GM19455 (cell line): ENCODE results near the gene PTGS2.
"Not testable (repeated sequence)": the region's sequence is repeated elsewhere in the genome, so short reads cannot be mapped to it uniquely, and the experiment has no call there.

Source experiments
- ATAC-seq: cut with Tn5 transposase; IDR thresholded peaks from one replicate; pipeline ENCODE4 v1.9.1; 2021; ENCODE audit not compliant: unreplicated experiment

Gene PTGS2

DNA sequence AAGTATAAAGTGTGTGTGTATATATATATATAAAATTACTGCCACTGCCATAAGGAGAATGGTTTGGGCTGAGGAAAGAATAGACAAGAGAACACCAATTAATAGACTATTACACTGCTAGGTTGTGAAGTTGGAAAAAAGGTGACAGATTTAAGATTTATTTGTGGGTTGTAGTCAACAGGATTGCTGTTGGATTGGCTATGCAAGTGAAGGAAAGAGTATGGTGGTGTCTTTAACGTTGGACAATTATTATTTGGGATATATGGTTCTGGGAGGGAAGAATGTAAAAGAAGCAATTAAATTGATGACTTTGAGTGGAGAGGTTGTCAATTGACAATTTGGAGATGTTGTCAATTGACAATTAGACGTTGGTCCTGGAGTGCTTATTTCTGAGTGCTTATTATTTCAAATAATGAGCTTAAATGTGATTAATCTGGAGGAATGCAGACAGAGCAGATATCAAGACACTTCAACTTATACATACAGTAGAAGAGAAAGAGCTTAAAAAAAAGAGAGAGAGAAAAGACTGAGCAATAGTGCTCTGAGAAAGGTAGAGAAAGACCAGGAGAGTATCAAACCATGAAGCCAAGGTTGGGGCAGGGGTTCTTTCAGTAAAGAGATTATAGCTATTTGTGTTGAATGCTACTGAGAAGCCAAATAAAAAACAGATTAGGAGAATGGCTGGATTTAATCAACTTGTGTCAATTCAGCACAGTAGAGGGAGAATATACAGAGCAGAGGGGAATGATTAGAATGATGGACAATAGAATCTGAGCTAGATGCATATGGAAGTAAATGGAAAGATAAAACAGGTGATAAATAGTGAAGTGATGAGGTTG lies 9.7 kb downstream of the PTGS2 start:
- no peak for ATAC-seq

DNA sequence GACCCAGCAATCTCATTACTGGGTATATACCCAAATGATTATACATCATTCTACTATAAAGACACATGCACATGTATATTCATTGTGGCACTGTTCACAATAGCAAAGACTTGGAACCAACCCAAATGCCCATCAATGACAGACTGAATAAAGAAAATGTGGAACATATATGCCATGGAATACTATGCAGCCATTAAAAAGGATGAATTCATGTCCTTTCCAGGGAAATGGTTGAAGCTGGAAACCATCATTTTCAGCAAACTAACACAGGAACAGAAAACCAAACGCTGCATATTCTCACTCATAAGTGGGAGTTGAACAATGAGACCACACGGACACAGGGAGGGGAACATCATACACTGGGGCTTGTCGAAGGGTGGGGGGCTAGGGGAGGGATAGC lies 10.4 kb downstream of the PTGS2 start:
- not testable (repeated sequence) for ATAC-seq

DNA sequence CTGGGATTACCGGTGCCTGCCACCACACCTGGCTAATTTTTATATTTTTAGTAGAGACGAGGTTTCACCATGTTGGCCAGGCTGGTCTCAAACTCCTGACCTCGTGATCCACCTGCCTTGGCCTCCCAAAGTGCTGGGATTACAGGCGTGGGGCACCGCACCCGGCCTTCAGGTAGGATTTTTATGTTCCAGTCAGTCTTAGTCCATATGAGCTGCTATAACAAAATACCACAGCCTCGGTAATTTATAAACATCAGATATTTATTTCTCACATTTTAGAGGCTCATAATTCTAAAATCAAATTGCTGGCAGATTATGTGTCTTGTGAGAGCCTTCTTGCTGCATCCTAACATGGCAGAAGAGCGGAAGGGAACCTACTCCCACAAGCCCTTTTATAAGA lies 16.0 kb downstream of the PTGS2 start:
- ATAC-seq, result not testable (repeated sequence)

DNA sequence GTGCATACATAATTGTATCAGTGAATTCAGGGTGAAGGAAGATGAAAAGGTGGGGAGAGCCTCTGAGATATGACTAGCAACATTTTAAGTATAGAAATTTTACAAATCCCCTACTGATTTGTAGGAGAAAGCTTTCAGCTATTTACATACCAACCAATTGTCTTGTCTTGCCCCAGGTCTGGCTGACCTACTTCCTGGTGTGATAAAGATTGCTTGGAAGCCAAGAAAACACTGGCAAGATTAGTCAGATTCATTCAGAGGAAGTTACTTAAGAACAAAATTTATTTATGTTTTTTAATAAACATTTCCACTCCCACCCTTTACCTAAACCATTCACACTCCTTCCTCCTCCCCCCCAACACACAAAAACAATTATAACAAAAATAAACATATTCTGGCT lies 17.5 kb downstream of the PTGS2 start:
- no peak for ATAC-seq

DNA sequence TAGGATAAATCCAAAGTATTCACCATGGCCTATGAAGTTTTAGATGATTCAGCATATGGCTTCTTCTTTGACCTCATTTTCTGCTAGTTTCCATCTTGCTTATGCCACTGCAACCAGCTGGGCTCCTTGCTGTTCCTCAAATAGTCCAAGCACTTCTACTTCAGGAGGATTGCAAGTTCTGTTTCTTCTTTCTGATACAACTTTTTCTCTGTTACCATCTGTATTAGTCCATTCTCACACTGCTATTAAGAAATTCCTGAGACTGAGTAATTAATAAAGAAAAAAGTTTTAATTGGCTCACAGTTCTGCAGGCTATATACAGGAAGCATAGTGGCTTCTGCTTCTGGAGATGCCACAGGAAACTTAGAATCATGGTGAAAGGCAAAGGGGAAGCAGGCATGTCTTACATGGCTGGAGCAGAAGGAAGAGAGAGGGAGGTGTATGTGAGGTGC lies 20.3 kb downstream of the PTGS2 start:
- ATAC-seq, result no peak

DNA sequence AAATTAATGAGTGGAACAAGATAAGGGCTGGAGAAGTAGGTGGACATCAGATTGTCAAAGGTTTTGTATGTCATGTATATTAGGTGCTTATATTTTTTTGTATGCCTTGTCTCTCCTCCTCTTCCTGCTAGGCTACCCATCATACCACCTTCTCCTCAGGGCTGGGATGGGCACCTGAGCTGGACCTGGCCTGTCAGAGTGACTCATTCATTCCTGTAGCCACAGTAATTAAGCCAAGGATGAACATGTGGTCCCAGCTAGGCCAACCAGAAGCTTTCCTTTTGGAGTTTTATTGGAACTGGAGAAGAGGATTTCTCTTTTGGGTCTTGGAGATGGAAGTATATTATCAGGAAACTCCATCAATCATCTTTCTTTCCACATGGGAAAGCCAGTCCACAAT lies 21.2 kb downstream of the PTGS2 start:
- ATAC-seq, result no peak

DNA sequence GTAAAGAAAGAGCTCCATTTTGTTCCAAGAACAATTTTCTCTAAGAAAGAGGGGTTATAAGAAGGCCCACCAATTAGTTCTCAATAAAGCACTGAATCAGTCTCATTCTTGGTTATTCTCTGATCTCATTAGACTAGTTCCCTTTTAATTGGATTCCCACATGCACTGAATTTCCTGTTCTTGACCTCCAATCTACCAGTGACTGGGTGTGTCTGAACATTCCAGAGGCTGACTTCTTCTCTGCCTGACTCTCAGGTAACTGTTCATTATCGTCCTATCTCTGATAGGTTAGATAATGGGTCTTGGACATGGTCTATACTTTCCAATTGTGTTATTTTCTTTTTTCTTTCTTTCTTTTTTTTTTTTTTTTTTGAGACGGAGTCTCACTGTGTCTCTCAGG lies 22.7 kb downstream of the PTGS2 start:
- no peak for ATAC-seq

DNA sequence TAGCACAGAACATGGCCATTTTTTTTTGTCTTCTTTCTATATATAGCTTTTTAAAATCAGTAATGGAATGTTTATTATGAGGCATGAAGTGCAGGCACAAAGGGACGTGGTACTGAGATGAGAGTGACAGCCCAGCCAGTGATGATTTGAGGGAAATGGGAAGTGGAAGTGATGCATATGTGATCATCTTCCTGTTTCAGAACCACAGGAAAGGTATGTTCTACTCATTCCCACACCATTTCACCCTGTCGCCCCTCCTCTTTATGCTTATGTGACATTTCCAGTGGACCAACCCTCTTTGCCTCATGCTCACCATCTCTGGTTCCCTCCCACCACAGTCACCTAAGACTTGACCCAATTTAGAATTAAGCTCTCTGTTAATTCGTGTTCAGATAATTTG lies 24.3 kb downstream of the PTGS2 start:
- ATAC-seq, result no peak

DNA sequence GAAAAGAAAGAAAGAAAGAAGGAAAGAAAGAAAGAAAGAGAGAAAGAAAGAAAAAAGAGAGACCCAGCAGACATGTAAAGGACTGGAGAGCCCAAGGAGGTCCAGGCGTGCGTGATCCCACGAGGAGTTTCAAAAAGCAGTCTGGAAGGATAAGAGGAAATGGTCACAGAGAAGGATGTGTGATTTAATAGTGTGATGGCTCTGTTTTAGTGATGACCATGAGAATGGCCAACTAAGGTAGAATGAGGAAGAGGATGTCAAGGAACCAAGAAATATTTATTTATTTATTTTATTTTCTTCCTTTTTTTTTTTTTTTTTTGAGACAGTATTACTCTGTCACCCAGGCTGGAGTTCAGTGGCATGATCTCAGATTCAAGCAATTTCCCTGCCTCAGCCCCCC lies 25.5 kb downstream of the PTGS2 start:
- no peak for ATAC-seq

DNA sequence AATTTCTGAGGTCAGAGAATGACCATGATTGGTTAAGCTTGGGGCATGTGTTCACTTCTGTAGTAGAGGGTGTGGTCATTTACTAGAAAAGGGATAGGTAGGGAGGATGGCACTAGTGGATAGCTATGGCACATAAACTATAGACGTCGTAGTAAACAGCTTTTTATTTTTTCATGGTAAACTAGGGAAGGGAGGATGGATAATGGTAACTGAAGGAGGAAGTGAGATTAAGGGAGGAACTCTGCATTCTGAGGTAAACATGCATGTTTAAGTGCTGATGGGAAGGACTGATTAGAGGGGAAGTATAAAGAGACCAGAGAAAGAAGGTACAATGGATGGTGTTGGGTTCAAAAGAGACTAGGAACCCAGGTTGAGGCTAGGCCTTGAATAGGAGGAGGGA lies 26.9 kb downstream of the PTGS2 start:
- no peak for ATAC-seq

DNA sequence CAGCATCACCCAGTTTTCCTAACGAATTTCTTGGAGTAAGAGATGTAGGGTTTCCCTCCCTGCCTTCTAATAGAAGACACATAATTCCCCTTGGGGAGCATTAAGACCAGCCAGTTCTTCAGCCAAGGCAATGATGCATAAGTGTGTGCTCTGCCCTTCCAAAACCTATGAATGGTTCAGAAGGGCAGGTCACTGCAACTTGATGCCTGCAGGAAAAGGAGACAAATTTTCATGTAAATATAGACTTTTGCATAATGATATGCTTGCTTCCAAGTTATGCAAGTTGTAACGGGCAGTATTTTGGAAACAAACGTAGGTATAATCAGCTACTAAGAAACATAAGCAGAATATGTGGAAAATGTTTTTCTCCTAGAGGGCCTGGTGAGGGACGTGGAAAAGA lies 31.6 kb downstream of the PTGS2 start:
- no peak for ATAC-seq

DNA sequence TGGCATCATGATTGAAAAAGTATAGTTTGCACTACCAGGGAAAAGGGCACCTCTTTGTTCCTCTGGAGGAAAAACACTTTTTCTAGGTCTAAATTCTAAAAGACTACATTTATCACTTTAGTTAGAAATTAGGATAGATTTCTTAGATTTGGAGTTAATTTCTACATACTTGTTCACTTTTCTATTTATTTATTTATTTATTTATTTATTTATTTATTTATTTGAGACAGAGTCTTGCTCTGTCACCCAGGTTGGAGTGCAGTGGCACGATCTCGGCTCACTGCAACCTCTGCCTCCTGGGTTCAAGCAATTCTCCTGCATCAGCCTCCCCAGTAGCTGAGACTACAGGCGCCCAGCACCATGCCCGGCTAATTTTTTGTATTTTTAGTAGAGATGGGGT lies 32.2 kb downstream of the PTGS2 start:
- ATAC-seq, result not testable (repeated sequence)

DNA sequence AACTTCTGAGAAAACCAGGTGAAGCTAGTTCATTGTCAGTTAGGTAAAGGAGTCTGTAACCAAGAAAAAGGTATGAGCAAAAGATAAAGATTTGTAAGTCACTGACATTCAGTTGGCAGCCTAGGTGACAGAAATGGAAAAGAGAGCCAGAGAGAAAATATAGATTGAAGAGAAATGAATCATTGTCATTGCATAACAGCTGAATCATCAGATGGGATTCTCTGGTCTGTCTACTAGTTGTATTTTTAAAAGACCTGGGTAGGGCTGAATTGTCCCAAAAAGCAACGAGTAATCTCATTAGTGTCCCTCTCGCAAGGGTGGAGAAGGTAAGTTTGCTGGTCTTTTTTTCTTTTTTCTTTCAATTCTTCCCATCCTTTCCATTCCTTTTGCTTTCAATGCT lies 36.6 kb downstream of the PTGS2 start:
- no peak for ATAC-seq

DNA sequence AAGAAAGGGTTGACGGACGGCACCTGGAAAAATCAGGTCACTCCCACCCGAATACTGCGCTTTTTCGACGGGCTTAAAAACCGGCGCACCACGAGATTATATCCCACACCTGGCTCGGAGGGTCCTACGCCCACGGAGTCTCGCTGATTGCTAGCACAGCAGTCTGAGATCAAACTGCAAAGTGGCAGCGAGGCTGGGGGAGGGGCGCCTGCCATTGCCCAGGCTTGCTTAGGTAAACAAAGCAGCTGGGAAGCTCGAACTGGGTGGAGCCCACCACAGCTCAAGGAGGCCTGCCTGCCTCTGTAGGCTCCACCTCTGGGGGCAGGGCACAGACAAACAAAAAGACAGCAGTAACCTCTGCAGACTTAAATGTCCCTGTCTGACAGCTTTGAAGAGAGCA lies 42.7 kb downstream of the PTGS2 start:
- not testable (repeated sequence) for ATAC-seq

DNA sequence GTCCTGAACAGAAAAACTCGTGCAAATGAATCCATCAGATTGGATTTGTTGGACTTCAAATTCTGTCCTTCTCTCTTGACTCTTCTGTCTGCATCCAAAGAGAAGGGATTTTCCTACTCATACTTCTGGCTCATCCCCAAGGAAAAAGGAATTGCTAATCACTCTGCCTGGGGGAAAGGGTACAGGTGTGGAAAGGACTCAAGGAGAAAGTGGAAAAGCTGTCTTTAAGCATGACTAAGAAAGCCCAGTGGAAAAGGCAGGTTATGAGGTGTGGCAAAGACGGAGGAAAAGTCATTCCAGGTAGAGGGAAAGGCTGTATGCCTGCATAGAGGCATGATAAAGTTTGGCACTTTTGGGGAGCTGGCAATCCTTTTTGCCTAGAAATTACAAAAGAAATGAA lies 43.4 kb downstream of the PTGS2 start:
- ATAC-seq, result no peak

DNA sequence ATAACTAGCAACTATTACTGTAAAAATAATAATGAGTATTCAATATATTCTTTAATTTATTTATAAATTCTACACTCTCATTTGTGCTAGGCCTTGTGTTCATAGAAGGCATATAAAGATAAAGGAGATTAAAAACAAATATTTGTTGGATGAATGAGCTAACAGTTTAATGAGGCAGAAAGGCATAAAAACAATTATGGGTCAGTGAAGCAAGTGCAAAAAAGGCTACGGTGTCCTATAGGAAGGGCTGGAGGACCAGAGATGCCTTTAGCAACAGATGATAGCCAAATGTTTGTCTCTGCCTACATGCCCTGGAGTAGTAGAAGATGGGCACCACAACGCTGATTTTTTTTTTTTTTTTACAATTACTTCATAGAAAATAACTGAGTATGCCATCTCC lies 45.7 kb downstream of the PTGS2 start:
- no peak for ATAC-seq

DNA sequence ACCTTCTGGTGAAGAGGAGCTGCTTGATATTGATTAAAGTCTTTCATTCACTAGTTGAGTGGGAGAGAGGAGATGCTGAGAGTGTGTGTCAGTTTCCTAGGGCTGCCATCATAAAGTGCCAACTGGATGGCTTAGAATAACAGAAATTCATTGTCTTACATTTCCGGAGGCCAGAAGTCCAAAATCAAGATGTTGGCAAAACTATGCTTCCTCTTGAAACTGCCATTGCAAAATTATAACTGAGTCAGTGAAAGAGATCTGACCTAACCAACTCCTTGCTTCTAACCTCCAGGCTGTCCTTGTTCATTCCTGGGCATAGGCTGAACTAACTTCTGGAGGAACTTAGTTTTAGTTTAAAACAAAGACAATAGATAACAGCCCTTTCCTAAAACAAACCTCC lies 47.1 kb downstream of the PTGS2 start:
- no peak for ATAC-seq

DNA sequence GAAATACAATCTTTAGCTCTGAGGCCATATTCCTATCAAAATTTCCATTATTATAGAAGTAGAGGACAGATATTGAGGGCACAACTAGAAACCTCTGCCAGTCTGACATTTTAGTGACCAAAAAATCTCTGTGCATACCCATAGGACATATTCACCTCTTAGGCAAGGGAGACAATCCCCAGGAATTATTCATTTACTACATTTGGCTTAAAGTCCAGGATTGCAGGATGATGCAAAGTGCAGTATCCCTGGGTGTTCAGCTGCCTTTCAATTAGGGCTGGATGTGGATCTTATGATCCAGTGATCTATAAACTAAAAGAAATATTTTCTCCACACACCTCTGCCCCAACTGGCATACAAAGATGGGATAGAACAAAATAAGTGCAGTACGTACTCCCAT lies 50.9 kb downstream of the PTGS2 start:
- no peak for ATAC-seq

DNA sequence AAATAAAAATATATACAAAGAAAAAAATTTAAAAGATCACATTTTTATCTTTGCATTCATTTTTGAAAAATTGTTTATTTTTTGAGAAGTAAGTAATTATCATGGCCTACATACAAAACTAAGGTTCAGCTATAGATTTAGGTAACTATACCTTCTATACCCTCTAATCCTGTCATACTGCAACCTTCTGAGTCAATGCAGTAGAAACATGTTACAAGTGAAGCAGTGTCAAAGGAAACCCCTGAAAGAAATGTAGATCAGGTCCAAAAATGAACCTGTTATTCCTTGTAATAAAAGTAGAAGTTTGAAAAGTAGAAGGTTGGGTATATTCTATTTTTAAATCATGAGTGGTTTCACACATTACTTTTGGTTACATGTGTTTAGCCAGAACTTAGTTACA lies 51.3 kb downstream of the PTGS2 start:
- ATAC-seq, result no peak

DNA sequence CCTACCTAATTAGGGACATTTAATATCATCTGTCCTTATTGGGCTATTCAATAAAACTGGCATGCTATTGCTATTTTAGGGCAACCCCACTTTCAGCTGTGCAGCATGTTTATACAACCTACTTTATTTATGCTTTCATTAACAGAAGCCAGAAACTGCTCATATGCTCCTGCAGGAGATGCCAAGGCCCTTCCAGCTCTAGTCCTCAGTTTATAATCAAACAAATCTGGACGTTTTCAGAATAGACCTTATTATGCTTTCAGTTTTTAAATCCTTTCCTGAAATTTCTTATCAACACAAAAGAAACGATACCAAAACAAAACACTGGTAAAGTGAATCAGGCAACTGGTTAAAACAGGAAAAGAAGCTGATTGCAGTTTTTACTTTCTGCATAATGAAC lies 53.2 kb downstream of the PTGS2 start:
- ATAC-seq, result peak; percentile 19

DNA sequence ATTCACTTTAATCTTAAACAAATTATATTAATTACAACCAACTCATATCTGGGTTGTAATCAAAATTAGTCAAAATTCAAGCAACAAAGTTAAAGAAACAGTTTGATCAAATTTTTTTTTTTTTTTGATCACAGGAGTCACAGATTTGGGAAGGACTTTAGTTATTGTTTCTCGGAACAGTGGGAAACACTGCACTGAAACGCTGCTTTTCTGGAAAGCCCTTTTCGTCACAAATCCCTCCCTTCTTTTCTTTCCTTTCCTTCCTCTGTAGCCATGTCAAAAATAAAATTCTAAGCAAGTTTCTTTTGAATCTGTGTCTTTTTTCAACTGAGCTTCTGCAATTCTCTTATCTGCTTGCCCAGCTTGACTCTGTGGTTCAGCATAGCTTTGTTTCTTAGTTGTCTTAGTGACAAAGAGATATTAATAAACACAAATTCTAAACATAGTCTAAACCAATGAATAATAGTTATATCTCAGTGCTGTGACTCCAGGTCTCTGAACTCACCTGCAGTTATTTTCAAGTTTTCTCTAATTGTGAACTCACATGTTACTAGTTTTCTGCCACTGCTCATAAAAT lies 53.8 kb downstream of the PTGS2 start:
- peak; percentile 49 for ATAC-seq

DNA sequence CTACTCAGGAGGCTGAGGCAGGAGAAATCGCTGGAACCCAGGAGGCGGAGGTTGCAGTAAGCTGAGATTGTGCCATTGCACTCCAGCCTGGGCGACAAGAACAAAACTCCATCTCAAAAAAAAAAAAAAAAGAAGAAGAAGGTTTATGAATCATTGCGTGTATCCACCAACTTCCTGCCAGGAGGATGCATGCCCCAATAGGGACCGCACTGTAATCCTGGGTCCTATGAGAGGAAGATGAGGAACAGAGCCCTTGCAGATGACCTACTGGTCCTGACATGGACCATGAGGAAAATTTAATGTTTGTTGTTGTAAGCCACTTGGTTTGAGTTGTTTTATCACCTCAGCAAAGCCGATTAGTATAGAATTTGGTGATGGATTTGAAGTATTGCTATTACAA lies 56.7 kb downstream of the PTGS2 start:
- no peak for ATAC-seq
